ENCODE results near the gene TBC1D22A. TPM values are rescaled to one million over a fixed set of nuclear protein-coding genes. Genes with fewer than 3 reads are reported as not detected.

Gene TBC1D22A
- total RNA-seq, 2 donors from 2014 or later, result 28.9 to 31.3 TPM

GRCh38 chr22:47207846-47208554 is 445.6 kb downstream of the TBC1D22A start:
- H3K4me1 ChIP-seq (ENCODE audit: control insufficient read depth in 1 of 2, low read depth in 2 of 2), result no peaks in the 10 kb centered on the region
- DNase-seq (ENCODE audit: low spot score), result no peak
- no peak overlapping the region for H3K4me3 ChIP-seq
- H3K9me3 ChIP-seq, result no peaks in the 10 kb centered on the region
- no peak overlapping the region for H3K27ac ChIP-seq
- H3K27me3 ChIP-seq (replicated peaks; ENCODE audit: insufficient read depth), result no peaks in the 10 kb centered on the region
- H3K36me3 ChIP-seq, result no peaks in the 10 kb centered on the region
- TF ChIP-seq CTCF (IDR thresholded peaks at IDR 0.05), result no peak
- ATAC-seq (ENCODE audit: insufficient number of reproducible peaks, low FRiP score, low read depth), result no peak

GRCh38 chr22:47208630-47209029 is 446.2 kb downstream of the TBC1D22A start:
- Histone ChIP-seq H3K27me3 (replicated peaks; ENCODE audit: insufficient read depth) (no peaks in the 10 kb centered on the region), H3K27ac (no peak overlapping the region), H3K4me1 (ENCODE audit: control insufficient read depth in 1 of 2, low read depth in 2 of 2) (no peaks in the 10 kb centered on the region), H3K36me3 (no peaks in the 10 kb centered on the region), H3K4me3 (no peak overlapping the region), H3K9me3 (no peaks in the 10 kb centered on the region)
- ATAC-seq (ENCODE audit: insufficient number of reproducible peaks, low FRiP score, low read depth) (no peak), DNase-seq (ENCODE audit: low spot score) (no peak)
- TF ChIP-seq CTCF (IDR thresholded peaks at IDR 0.05), result no peak

DNA sequence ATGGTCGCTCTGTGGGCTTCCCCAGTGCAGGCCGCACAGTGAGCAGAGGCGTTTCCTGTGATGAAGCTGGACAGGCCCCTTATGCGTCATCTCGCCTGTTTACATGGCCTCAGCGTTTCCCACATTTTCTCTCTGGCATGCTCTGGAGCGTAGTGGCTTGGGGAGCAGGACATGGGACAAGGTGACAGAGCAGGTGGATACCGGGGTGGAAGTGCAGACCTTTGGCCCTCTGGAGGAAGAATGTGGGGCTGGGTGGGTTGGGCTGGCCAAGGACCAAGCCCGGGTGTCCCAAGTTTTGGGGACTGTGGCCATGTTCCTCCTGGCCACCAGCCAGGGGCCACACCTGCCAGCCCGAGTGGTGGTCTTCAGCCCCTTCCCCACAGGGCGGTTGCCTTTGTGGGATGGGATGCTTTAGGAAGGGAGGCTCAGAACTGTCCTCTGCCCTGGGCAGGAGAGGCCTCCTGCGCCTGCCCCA is 446.6 kb downstream of the TBC1D22A start:
- H3K27ac ChIP-seq, result no peak overlapping the region
- H3K4me3 ChIP-seq, result no peak overlapping the region
- no peak for DNase-seq (ENCODE audit: low spot score)
- no peaks in the 10 kb centered on the region for H3K9me3 ChIP-seq
- H3K4me1 ChIP-seq (ENCODE audit: control insufficient read depth in 1 of 2, low read depth in 2 of 2), result no peaks in the 10 kb centered on the region
- no peaks in the 10 kb centered on the region for H3K36me3 ChIP-seq
- TF ChIP-seq CTCF (IDR thresholded peaks at IDR 0.05), result no peak
- no peaks in the 10 kb centered on the region for H3K27me3 ChIP-seq (replicated peaks; ENCODE audit: insufficient read depth)
- no peak for ATAC-seq (ENCODE audit: insufficient number of reproducible peaks, low FRiP score, low read depth)

DNA sequence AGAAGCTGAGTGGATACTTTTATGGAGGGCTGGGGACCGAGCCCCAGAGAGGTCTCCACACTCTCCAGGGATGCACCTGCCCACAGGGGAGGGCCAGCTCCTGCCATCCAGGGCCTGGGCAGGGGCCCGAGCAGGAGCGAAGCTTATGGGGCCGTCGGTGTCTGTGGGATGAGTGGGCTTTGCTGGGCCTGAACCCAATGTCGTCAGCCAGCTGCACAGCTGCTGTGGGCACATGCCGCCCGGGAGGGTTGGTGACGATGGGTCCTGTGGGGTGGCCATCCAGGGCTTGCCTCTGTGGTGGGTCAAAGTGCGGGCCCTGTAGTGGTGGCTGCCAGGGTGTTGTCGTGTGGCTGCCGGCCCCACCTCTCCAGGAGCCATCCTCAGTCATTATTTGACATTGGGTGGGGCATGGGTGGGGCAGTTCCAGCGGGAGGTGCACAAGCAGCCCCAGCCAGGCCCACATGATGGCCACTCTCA is 447.1 kb downstream of the TBC1D22A start:
- Histone ChIP-seq H3K9me3 (no peaks in the 10 kb centered on the region), H3K4me3 (no peak overlapping the region), H3K4me1 (ENCODE audit: control insufficient read depth in 1 of 2, low read depth in 2 of 2) (no peaks in the 10 kb centered on the region), H3K27me3 (replicated peaks; ENCODE audit: insufficient read depth) (no peaks in the 10 kb centered on the region), H3K36me3 (no peaks in the 10 kb centered on the region), H3K27ac (no peak overlapping the region)
- no peak for TF ChIP-seq CTCF (IDR thresholded peaks at IDR 0.05)
- DNase-seq (ENCODE audit: low spot score) (no peak), ATAC-seq (ENCODE audit: insufficient number of reproducible peaks, low FRiP score, low read depth) (no peak)

DNA sequence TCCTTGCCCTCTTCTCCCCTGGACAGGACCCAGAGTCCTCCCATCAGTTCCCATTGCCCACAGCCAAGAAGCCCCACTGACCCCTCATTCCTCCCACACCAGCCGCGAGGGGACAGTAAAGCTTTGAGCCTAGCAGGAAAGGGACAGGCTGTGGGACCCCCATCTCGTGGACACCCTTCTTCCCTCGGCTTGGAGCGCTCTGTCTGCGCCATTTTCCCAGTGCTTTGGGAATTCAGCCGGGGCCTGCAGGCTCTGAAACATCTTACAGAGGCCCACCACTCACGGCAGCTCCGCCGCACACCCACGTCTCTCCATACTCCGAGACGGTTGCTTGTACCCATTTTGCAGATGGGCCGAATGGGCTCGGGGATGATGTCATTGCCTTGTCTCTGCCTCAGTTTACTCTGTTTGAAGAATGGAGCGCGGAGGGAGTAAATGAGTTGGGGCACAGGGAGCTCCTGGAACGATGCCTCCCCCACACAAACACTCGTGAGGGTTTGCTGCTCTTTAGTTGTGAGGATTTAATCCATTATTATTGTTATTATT is 447.7 kb downstream of the TBC1D22A start:
- DNase-seq (ENCODE audit: low spot score) (no peak), ATAC-seq (ENCODE audit: insufficient number of reproducible peaks, low FRiP score, low read depth) (no peak)
- Histone ChIP-seq H3K4me3 (no peak overlapping the region), H3K27me3 (replicated peaks; ENCODE audit: insufficient read depth) (no peaks in the 10 kb centered on the region), H3K27ac (no peak overlapping the region), H3K36me3 (no peaks in the 10 kb centered on the region), H3K9me3 (no peaks in the 10 kb centered on the region), H3K4me1 (ENCODE audit: control insufficient read depth in 1 of 2, low read depth in 2 of 2) (no peaks in the 10 kb centered on the region)
- TF ChIP-seq CTCF (IDR thresholded peaks at IDR 0.05), result no peak
